Measurements from ENCODE around the gene ATRNL1. TPM values are rescaled to one million over a fixed set of nuclear protein-coding genes. Genes with fewer than 3 reads are reported as not detected.

Gene ATRNL1
- total and polyA plus RNA-seq, 2 experiments from 2014 or later = 5.9 to 17.4 TPM

GRCh38 chr10:115965376-115965775 is 872.2 kb downstream of the ATRNL1 start:
- Histone ChIP-seq H3K9me2 (replicated peaks; ENCODE audit: insufficient read depth) (no peaks in the 10 kb centered on the region), H3K4me3 (no peak overlapping the region), H2AFZ (no peak overlapping the region), H3K36me3 (replicated peaks; ENCODE audit: insufficient read depth, low read depth) (no peaks in the 10 kb centered on the region), H3K4me2 (no peak overlapping the region), H3K79me2 (no peaks in the 10 kb centered on the region), H4K20me1 (ENCODE audit: insufficient read depth, poor library complexity, severe bottlenecking) (no peaks in the 10 kb centered on the region), H3K9me3 (ENCODE audit: low read depth) (no peaks in the 10 kb centered on the region), H3K27ac (no peak overlapping the region), H3K27me3 (no peaks in the 10 kb centered on the region), H3K4me1 (ENCODE audit: insufficient read depth) (no peaks in the 10 kb centered on the region)
- 89% methylated on average over 7 of the region's 7 CpGs for WGBS (ENCODE audit: low lambda C conversion rate, missing lambda C conversion rate)
- no peak for DNase-seq (ENCODE audit: low spot score)
- TF ChIP-seq EZH2phosphoT487 (IDR thresholded peaks at IDR 0.05; ENCODE audit: low read depth, severe bottlenecking, unreplicated experiment) = no peak
- TF ChIP-seq, protein P1, sequence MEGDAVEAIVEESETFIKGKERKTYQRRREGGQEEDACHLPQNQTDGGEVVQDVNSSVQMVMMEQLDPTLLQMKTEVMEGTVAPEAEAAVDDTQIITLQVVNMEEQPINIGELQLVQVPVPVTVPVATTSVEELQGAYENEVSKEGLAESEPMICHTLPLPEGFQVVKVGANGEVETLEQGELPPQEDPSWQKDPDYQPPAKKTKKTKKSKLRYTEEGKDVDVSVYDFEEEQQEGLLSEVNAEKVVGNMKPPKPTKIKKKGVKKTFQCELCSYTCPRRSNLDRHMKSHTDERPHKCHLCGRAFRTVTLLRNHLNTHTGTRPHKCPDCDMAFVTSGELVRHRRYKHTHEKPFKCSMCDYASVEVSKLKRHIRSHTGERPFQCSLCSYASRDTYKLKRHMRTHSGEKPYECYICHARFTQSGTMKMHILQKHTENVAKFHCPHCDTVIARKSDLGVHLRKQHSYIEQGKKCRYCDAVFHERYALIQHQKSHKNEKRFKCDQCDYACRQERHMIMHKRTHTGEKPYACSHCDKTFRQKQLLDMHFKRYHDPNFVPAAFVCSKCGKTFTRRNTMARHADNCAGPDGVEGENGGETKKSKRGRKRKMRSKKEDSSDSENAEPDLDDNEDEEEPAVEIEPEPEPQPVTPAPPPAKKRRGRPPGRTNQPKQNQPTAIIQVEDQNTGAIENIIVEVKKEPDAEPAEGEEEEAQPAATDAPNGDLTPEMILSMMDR (IDR thresholded peaks at IDR 0.05; ENCODE audit: poor library complexity) = no peak
- no peak for TF ChIP-seq EZH2 (IDR thresholded peaks at IDR 0.05; ENCODE audit: borderline replicate concordance)

GRCh38 chr10:115968236-115968635 is 875.1 kb downstream of the ATRNL1 start:
- Histone ChIP-seq H3K27me3 (no peaks in the 10 kb centered on the region), H2AFZ (no peak overlapping the region), H3K79me2 (no peaks in the 10 kb centered on the region), H3K27ac (no peak overlapping the region), H3K9me3 (ENCODE audit: low read depth) (no peaks in the 10 kb centered on the region), H3K4me2 (no peak overlapping the region), H4K20me1 (ENCODE audit: insufficient read depth, poor library complexity, severe bottlenecking) (no peaks in the 10 kb centered on the region), H3K4me1 (ENCODE audit: insufficient read depth) (no peaks in the 10 kb centered on the region), H3K9me2 (replicated peaks; ENCODE audit: insufficient read depth) (no peaks in the 10 kb centered on the region), H3K36me3 (replicated peaks; ENCODE audit: insufficient read depth, low read depth) (no peaks in the 10 kb centered on the region), H3K4me3 (no peak overlapping the region)
- no peak for TF ChIP-seq EZH2 (IDR thresholded peaks at IDR 0.05; ENCODE audit: borderline replicate concordance)
- TF ChIP-seq, protein P1 (IDR thresholded peaks at IDR 0.05; ENCODE audit: poor library complexity) = no peak
- TF ChIP-seq EZH2phosphoT487 (IDR thresholded peaks at IDR 0.05; ENCODE audit: low read depth, severe bottlenecking, unreplicated experiment) = no peak
- no peak for DNase-seq (ENCODE audit: low spot score)
- WGBS (ENCODE audit: low lambda C conversion rate, missing lambda C conversion rate) = 82% methylated on average over 3 of the region's 3 CpGs

DNA sequence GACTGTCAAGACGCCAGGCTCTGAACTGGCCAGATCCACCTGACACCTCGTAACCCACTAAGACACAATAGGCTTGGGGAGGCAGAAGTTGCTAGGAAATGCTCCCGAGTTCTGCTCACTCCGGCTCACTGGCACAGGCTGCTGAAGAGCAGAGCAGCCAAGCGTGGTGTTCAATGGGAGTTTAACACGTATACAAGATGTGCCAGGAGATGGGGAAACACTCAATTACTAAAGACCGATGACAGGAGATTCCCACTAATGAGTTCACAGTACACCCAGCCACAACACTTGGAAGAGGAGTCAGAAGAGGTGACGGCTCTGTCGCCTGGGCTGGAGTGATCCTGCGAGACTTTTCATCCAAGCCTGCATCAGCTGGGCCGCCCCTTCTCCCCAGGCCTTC is 876.4 kb downstream of the ATRNL1 start:
- 85% methylated on average over 11 of the region's 11 CpGs for WGBS (ENCODE audit: low lambda C conversion rate, missing lambda C conversion rate)
- Histone ChIP-seq H4K20me1 (ENCODE audit: insufficient read depth, poor library complexity, severe bottlenecking) (no peaks in the 10 kb centered on the region), H3K79me2 (no peaks in the 10 kb centered on the region), H2AFZ (no peak overlapping the region), H3K36me3 (replicated peaks; ENCODE audit: insufficient read depth, low read depth) (no peaks in the 10 kb centered on the region), H3K27ac (no peak overlapping the region), H3K9me2 (replicated peaks; ENCODE audit: insufficient read depth) (no peaks in the 10 kb centered on the region), H3K4me2 (no peak overlapping the region), H3K9me3 (ENCODE audit: low read depth) (no peaks in the 10 kb centered on the region), H3K4me3 (no peak overlapping the region), H3K4me1 (ENCODE audit: insufficient read depth) (no peaks in the 10 kb centered on the region), H3K27me3 (no peaks in the 10 kb centered on the region)
- TF ChIP-seq, protein P1 (IDR thresholded peaks at IDR 0.05; ENCODE audit: poor library complexity) = no peak
- TF ChIP-seq EZH2 (IDR thresholded peaks at IDR 0.05; ENCODE audit: borderline replicate concordance) = no peak
- no peak for TF ChIP-seq EZH2phosphoT487 (IDR thresholded peaks at IDR 0.05; ENCODE audit: low read depth, severe bottlenecking, unreplicated experiment)
- DNase-seq (ENCODE audit: low spot score) = no peak

DNA sequence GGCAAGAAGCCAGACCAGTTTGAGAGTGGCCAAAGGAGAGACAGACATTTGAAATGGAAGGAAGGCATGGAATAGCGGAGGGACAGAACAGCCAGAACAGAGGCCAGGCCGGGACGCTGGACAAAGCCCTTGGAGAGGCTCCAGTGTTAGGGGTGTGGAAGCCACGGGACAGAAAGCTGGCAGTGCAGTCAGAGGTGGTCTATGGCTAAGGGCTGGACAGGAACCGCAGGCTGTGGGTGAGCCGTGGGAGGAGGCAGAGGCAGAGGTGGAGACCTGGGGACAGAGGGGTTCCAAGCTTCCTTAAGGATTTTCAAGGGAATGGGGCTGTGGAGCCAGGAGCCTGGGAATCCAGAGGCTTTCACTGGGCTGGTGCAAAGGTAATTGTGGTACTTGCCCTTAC is 878.8 kb downstream of the ATRNL1 start:
- no peak overlapping the region for H3K27ac ChIP-seq
- no peaks in the 10 kb centered on the region for H3K9me2 ChIP-seq (replicated peaks; ENCODE audit: insufficient read depth)
- no peak overlapping the region for H3K4me3 ChIP-seq
- H3K36me3 ChIP-seq (replicated peaks; ENCODE audit: insufficient read depth, low read depth) = no peaks in the 10 kb centered on the region
- H3K4me1 ChIP-seq (ENCODE audit: insufficient read depth) = no peaks in the 10 kb centered on the region
- no peak for TF ChIP-seq EZH2 (IDR thresholded peaks at IDR 0.05; ENCODE audit: borderline replicate concordance)
- DNase-seq (ENCODE audit: low spot score) = no peak
- no peaks in the 10 kb centered on the region for H4K20me1 ChIP-seq (ENCODE audit: insufficient read depth, poor library complexity, severe bottlenecking)
- H3K9me3 ChIP-seq (ENCODE audit: low read depth) = no peaks in the 10 kb centered on the region
- no peak overlapping the region for H3K4me2 ChIP-seq
- no peak overlapping the region for H2AFZ ChIP-seq
- H3K27me3 ChIP-seq = no peaks in the 10 kb centered on the region
- no peaks in the 10 kb centered on the region for H3K79me2 ChIP-seq
- 91% methylated on average over 6 of the region's 6 CpGs for WGBS (ENCODE audit: low lambda C conversion rate, missing lambda C conversion rate)

All from hepatocyte (in vitro differentiated cells).